Measurements from ENCODE around the gene VAV3. TPM values are rescaled to one million over a fixed set of nuclear protein-coding genes. Genes with fewer than 3 reads are reported as not detected.
"Not testable (repeated sequence)": the region's sequence is repeated elsewhere in the genome, so short reads cannot be mapped to it uniquely, and the experiment has no call there.

The VAV3 gene
- total RNA-seq, 1 donor from 2014 or later, result 2.1 TPM

DNA sequence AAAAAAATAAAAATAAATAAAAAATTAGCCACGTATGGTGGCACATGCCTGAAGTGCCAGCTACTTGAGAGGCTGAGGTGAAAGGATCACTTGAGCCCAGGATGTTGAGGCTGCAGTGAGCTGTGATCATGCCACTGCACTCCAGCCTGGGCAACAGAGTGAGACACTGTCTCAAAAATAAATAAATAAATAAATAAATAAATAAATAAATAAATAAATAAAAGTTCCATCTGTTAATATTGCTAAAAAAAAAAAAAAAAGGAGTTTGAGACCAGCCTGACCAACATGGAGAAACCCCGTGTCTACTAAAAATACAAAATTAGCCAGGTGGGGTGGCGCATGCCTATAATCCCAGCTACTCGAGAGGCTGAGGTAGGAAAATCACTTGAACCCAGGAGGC lies 244.8 kb downstream of the VAV3 start:
- intact Hi-C loops (cut with micrococcal nuclease); ATAC-seq: not testable (repeated sequence)

DNA sequence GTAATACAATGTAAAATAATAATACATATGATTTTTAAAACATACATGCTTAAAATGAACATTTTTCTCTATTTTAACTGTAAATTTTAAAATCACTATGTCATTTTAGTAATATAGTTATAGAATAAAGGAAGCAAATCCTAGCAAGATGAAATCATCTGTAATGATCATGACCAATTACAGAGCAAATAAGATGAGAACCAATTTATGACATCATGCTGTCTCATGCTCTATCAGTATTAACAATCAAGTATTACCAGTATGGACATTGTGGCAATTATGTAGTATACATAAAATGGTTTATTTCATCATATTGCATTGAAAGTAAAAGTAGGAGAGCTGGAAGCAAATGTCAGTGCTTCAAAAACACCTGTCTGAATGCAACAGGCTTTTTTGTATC lies 255.0 kb downstream of the VAV3 start:
- intact Hi-C loops (cut with micrococcal nuclease), result no loop called here
- DNase-seq (no peak), ATAC-seq (no peak)

More for the DNA sequence above, 244.8 kb downstream of the VAV3 start:
- not testable (repeated sequence) for DNase-seq

DNA sequence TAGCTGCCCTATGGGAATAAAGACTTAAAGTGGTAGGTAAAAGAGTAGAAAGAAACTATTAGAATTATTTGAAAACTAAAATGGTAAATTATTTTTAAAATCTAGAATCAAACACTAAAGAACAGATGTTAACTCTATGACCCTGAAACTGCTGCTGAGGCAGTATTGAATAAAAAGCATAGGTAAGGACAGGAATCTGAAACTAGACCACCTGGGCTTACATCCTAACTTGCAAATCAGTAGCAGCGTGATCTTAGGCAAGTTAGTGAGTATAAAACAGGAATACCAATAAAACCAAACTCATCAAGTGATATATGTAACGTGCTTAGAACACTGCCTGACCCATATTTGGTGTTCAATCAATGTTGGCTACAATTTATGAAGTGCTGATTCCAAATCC lies 257.9 kb downstream of the VAV3 start:
- DNase-seq, result no peak
- intact Hi-C loops (cut with micrococcal nuclease), result no loop called here
- ATAC-seq, result no peak

DNA sequence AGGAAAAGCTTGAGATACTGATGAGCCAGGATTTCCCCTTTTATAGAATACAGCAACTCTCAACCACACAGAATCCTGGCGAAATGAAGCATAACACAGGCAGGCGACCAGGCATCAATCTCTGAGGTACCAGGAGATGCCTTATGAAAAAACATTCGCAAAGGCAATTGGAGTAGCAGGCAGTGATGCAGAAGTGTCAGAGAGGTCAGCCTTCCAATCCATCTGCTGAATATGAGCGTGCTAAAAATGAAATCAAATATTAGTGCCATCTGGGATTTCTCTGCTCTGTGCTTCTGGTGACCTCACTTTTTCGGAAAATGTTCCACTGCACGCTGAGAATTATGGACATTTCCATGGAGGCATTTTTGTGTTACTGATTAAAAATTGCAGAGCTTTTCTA lies 258.8 kb downstream of the VAV3 start:
- DNase-seq (no peak), ATAC-seq (no peak)
- intact Hi-C loops (cut with micrococcal nuclease), result no loop called here

DNA sequence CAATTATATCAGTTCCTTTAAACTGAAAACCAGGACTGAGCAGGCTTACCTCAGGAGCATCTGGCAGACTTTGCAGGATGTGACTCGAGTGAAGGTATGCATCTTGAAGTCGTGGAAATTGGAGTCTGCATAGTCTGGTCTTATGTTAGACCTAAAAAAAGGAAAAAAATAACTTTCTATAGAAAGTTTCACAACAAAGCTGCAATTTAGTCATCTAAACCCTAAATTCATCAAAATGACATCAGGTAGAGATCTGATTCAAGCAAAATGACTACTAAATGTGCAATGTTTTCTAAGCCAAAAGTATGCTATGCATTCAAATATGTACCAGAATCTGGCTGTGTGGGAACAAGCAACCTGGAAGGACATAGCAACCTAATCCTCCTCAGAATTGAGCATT lies 260.1 kb downstream of the VAV3 start:
- intact Hi-C loops (cut with micrococcal nuclease), result no loop called here
- DNase-seq (no peak), ATAC-seq (no peak)

DNA sequence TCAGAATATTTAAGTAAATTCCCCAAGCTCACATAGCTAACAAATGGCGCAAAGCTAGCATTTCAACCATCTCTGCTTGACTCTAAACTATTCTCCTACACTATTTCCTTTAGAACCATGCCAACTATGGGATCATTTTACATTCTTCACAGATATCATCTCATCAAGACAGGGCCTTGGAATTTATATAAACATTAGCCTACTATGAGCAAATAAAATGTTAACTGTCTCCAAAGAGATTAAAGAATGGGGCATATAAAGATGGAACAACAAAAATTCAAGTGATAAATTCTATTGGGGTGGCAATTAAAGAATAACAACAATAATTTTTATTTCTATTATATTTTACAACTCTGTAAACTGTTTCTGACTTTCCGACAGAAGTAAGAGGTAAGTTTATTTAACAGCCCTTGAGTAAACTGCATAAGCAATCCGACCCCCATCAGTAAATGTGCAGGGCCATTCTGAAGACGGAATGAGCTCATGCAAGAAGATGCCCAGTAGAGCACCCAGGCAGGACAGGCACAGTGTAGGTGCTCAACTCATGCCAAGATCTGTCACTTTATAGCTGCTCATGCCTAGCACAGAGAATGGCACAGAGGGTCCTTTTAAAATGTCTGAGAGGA lies 261.9 kb downstream of the VAV3 start:
- DNase-seq (no peak), ATAC-seq (no peak)
- intact Hi-C loops (cut with micrococcal nuclease), result no loop called here

DNA sequence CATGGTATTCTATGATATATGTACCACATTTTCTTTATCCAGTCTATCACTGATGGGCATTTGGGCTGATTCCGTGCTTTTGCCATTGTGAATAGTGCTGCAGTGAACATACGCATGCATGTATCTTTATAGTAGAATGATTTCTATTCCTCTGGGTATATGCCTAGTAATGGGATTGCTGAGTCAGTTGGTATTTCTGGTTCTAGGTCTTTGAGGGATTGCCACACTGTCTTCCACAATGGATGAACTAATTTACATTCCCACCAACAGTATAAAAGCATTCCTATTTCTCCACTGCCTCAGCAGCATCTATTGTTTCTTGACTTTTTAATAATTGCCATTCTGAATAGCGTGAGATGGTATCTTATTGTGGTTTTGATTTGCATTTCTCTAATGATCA lies 264.3 kb downstream of the VAV3 start:
- intact Hi-C loops (cut with micrococcal nuclease), result not testable (repeated sequence)

DNA sequence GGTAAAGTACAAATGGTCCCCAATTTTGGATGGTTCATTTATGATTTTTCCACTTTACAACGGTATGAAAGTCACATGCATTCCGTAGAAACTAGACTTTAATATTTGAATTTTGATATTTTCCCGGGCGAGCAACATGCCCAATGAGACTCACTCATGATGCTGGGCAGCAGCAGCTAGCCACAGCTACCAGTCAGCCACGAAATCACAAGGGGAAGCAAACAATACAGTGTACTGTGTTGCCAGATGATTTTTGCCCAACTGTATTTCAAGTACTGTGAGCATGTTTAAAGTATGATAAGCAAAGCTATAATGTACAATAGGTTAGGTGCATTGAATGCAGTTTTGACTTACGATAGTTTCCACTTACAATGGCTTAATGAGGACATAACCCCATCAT lies 266.8 kb downstream of the VAV3 start:
- DNase-seq (no peak), ATAC-seq (no peak)
- intact Hi-C loops (cut with micrococcal nuclease), result no loop called here

More for the DNA sequence above, 264.3 kb downstream of the VAV3 start:
- DNase-seq, ATAC-seq: not testable (repeated sequence)

DNA sequence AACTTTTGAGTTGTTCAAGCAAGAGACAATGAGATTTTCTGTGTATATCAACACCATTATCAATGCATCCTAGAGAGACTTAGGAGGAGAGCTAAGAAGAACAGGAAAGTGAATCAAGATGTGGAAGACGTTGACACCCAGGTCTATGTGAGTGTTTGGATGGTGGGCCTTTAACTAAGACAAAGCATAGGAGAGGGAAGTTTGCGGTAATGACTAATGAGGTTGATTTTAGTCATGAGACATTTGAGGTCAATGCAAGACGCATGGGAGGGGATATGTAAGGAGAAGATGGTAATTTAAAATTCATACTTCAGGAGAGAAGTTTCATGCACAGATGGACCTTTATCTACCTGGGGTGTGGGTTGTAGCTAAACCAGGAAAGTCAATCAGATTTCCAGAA lies 269.6 kb downstream of the VAV3 start:
- intact Hi-C loops (cut with micrococcal nuclease), result no loop called here
- ATAC-seq (no peak), DNase-seq (no peak)

DNA sequence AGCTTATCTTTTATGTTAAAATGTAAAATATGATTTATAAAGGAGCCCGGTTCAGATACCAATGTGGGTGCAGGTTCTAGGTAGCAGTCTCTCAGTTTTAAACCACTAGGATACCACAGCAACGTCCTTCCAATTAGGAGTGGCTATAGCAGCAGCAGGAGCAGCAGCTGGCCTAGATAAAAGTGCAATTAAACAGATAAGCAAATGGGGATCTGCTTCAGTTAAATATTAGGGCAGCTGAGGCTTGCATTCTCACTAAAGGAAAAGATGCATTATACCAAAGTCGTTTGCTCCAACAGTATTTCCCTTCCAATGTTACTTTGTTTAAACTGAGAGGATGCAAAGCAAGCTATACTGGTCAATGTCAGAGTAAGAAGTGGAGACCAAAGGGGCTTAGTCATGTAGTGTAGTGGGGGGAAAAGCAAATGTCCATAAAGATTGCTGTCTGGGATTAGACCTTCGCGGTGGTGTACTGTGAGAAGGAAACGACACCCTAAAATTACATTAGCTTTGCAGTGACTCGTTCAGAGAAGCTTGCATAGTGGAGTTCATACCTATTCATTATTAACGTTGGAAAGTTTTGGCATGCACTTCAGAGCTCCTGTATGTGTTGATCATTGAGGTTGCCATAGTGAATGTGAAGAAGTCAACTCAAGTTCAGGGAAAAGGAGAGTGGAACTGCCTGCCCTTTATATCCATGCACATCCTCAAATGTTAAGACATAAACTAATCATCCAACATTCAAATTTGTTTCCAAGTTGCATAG lies 272.2 kb downstream of the VAV3 start:
- no peak for ATAC-seq
- intact Hi-C loops (cut with micrococcal nuclease), result no loop called here

DNA sequence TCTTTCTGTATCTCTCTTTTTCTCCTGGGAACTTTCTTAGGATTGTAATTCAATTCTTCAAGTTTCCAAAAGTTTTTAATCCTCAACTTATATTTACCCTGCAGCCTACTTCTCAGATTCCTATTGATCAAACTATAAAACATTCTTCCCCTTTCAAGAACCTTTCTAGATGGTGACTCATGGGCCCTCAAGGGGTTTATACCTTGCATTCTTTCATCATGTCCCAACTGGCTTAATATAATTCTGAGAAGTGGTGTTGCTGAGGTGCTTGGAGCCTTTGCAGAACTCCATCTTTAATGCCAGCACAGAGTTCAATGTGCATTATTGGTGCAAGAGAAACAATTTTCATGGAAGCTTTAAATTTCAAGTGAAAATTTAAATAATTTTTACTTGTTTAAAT lies 273.4 kb downstream of the VAV3 start:
- ATAC-seq (no peak), DNase-seq (no peak)
- intact Hi-C loops (cut with micrococcal nuclease), result no loop called here

More for the DNA sequence above, 272.2 kb downstream of the VAV3 start:
- no peak for DNase-seq

DNA sequence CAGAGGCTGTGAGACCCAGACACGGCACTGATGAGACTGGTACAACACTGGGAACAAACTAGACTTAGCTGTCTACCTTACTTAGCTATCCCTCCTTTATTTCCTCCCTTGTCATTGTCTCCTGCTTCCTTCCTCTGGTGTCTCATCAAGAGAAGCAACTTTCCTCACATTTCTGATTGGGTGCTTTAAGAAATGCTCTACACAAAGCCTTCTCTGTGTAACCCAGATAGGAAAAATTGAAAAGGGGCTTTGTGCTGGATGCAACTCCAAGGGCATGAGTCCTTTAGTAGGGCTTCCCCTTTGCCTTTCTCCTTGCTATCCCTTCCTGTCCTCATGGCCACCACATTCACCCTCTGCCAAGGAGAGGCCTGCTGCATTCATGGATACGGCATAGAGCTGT lies 274.5 kb downstream of the VAV3 start:
- intact Hi-C loops (cut with micrococcal nuclease), result no loop called here
- no peak for ATAC-seq

DNA sequence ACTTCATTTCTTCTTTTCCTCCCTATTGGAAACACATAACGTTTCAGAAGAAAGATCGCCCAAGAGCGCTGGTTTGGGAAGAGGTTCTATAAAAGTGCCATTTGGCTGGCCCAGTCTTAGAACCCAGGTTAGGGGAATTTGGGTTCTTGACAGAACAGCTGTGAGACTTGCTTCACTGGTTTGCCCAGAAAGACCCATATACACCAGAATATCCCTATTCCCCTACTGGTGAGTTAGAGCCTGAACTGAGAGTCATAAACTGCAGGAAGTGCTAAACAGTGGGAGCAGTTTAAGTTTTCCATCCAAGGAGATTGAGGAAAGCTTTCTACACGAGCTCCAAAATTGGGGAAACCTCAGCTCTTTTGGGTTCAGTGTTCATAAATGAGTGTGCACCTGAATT lies 275.2 kb downstream of the VAV3 start:
- intact Hi-C loops (cut with micrococcal nuclease), result no loop called here
- DNase-seq (no peak), ATAC-seq (no peak)

More for the DNA sequence above, 274.5 kb downstream of the VAV3 start:
- no peak for DNase-seq

DNA sequence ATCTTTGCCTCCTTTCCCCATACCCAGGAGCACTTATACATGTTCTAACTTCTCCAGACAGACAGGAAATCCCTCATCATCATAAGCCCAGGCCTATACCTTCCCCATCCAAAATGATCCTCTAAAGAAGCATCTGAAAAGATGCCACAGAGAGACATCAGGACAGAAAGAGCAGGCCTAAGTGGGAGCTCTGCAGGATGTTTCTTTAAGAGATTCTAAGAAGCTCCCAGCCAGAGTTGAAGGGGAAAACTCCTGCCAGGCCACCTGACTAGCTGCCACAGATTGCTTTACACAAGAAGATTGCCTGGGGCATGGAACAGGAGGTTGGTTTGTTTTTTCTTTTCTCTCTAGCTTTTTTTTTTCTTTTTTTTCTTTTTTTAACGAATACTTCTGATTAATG lies 275.8 kb downstream of the VAV3 start:
- DNase-seq (no peak), ATAC-seq (no peak)
- intact Hi-C loops (cut with micrococcal nuclease), result no loop called here

DNA sequence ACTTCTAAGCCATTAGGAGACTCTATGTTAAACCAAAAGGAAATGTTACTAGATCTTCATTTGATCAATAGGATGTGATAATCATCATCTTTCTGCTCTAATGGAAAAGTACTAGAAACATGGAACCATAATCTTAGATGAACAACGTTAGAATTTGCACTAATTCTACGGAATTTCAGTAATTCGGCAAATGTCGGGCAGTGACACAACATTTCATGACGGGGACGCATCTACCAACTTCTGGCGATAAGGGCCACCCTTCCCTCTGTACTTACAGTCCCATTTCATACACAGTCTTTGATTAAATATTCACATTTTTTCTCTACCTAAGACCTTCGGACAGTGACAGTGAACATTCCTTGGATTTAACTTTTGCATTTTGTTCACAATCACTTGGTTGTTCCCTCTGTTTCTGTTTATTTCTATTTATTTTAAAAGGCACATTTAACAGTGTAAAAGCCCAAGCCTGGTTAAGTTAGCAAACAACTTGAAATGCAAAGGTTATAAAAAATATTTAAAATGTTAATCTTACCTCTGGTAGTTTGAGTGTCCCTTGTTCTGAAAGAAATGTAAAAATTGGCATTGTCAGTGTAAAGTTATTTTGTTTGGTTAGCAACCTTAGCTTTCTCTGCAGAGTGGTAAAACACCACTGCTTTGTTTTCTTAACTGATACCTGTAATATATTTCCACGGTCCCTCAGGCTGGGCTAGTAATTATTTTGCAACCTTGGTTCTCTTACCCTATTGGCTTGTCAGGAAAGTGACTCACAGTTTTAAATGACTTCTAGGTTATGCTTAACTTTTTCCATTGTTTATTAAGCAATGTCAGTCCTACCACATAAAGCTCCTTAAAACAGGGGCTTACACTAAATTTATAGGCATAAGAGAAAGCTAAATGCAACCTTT lies 276.9 kb downstream of the VAV3 start:
- intact Hi-C loops (cut with micrococcal nuclease), result no loop called here
- no peak for DNase-seq
- ATAC-seq, result no peak

DNA sequence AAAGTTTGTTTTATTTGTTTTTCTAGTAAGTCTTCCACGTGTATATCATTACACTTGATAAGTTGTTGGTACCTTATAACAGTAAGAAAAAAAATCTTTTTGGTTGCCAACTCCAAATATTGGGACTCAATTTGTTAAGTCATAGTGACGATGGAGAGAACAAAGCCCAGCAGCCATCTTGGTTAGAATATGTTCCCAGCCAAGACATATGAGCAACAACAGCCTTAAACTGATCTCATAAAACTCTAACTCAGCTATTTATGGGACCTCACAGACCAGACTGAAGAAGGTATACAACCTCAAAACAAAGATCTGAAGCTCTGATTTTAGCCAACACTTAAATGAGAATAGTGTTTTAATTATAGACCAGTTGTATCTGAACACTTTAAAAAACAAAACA lies 281.3 kb downstream of the VAV3 start:
- intact Hi-C loops (cut with micrococcal nuclease), result no loop called here
- ATAC-seq (no peak), DNase-seq (no peak)

DNA sequence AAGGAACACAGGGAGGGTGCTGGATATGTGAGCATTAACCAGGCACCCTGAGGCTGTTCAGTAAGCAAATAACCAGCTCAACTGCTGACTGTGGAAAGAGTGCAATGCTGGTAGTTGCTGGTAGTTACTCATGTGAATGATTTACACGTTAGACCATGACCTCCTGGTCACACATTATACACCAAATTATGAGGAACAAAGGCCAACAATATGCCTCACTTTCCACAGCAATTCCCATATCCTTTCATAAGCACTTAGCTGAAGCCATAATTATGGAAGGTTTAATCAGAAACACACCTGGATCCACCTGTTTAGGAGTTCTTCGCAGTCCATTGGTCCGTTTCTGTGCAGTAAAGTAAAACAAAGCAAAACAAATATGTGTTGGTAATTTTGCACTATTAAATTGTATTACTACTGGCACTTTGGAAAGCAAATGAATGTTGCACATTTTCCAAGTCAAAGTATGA lies 281.8 kb downstream of the VAV3 start:
- intact Hi-C loops (cut with micrococcal nuclease), result no loop called here
- ATAC-seq (no peak), DNase-seq (no peak)

DNA sequence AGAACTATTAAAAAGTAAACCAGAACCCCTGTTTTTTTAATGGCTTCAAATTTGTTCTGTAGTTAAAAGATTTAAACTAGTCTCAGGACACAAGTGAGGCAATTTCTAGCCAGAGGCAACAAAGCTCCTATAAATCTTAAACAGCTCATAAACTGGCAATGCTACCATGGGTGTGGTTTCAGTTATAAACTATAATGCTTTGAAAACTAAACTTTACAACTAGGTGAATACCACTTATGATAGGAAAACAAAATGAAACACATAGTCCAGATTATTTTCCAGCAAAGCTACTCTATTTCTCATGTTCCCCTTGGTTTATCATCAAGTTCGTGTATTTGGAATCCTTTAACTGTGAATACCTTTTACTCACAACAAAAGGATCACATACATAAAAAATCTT lies 282.5 kb downstream of the VAV3 start:
- ATAC-seq (no peak), DNase-seq (no peak)
- intact Hi-C loops (cut with micrococcal nuclease), result no loop called here

DNA sequence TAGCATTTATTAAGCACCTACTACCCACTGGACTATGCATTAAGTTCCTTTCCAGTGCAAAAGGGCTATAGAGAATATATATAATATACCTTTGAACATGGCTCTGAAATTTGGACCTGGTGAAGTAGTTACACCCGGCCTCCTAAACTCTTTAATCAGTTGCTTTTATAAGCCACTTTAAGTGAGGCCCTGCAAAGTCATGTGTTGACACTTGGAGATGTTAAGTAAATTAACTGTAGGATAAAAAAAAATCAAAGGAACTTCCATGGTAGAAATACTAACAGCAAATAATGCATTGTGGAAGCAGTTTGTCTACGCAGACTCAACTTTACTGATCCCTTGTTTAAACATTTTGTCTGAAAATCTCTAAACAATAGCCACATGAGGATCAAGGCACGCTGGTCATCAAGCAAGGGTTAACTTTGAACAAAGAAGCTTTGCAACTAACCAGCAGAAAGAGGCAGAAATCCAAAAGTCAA lies 283.9 kb downstream of the VAV3 start:
- no peak for ATAC-seq
- intact Hi-C loops (cut with micrococcal nuclease), result no loop called here
- no peak for DNase-seq

DNA sequence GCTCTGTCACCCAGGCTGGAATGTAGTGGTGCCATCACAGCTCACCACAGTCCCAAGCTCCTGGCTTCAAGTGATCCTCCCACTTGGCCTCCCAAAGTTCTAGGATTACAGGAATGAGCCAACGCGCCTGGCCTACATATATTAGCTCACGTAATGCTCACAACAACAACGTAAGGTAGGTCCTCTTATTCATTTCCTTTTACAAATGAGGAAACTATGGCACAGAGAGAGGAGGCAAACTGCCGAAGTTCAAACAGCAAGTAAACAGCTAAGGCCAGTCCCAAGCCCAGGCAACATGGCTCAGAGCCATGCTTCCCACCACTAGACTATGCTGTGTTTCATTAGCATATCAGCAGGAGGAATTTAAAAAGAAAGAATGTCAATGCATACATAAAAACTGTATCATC lies 284.4 kb downstream of the VAV3 start:
- intact Hi-C loops (cut with micrococcal nuclease), result no loop called here
- no peak for DNase-seq
- ATAC-seq, result no peak
